HG03432 (cell line): ENCODE measurements around the gene MICALL2.

Experiments used
- ATAC-seq: cut with Tn5 transposase; IDR thresholded peaks from one replicate; pipeline ENCODE4 v1.9.1; 2021; ENCODE audit warnings: mild to moderate bottlenecking, moderate library complexity; ENCODE audit not compliant: unreplicated experiment

MICALL2 gene

GRCh38 chr7:1397491-1398327, 61.6 kb downstream of the MICALL2 start:
- no peak for ATAC-seq

DNA sequence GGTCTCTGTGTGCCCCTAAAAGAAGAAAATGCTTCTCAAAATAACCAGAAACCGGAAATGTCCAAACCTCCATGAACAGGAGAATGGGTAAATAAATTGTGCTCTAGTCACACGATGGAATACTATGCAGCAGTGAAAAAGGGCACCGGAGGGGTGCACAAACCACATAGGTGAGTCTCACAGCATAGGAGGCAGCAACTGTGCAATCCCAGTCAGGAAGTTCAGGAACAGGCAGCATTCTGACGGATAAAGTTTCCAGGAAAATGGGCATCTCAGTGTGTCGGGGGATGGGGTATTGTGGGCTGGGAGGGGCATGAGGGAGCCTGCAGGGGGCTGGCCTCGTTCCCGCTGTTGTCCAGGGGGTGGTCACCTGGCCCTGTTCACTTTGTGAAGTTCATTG, 63.1 kb downstream of the MICALL2 start:
- no peak for ATAC-seq

GRCh38 chr7:1395211-1396070, 63.8 kb downstream of the MICALL2 start:
- no peak for ATAC-seq

- no peak for ATAC-seq
Observed at GRCh38 chr7:1394371-1394770, 64.9 kb downstream of the MICALL2 start.

DNA sequence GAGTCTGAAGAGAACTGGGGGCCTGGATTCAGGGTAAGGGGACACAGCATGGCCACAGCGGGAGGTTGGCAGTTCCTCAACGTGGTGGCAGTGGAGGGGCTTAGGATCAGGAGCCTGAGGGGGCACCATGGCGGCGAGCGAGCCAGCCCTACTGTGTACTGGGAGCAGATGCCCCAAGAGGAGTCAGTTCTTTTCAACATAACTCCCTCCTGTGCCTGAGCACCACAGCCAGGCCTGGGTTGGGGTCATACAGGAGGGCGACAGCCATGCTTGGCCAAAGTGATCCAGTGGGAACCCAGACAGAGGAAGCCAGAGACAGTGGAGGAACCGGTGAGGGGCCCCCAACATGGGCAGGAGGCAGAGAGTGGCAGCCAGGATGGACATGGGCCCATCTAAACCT, 65.8 kb downstream of the MICALL2 start:
- ATAC-seq = no peak

DNA sequence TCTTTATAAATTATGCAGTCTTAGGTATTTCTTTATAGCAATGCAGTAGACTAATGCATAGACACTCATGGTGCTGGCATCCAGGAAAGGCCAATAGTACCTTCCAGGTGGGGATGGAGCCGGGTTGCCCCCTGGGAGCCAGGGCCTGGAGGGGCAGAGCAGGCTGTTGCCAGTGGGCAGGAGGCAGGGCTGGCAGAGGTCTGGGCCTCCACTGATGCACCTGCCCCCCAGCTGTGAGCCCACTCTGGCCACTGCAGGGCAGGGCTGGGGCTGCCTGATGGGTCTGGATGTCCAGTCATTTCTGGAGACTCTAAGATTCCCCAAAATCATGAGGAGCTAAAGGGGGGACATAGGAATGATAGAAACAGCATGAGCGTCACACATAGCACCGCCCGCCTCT, 66.7 kb downstream of the MICALL2 start:
- no peak for ATAC-seq

GRCh38 chr7:1391449-1391848, 67.8 kb downstream of the MICALL2 start:
- ATAC-seq = no peak

DNA sequence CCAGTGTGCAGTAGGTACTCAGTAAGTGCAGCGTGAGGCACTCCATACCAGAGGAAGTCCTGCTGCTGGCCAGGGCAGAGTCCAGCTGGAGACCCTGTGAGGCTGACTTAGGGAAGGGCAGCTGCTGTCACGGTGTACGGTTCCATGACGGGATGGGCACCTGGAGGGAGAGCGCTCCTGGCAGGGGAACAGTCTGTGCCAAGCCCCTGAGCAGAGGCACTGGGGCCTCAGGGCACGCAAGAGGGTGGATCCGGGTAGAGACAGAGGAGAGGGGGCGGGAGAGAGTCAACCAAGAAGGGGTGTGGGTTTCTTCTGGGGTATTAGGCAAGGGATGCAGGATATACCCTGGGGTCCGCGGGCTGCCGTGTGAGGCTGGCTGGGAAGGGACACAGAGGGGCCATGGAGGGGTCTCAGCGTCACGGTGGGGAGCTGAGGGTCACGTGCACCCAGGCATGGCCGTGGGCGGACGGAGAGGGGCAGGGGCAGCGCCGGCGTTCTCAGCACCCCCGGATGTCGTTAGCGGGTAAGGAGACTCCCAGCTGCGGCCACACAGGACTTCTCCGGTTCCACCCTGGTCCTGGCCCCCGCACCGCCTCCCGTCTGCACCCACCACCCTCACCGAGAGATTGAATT, 70.5 kb downstream of the MICALL2 start:
- no peak for ATAC-seq

DNA sequence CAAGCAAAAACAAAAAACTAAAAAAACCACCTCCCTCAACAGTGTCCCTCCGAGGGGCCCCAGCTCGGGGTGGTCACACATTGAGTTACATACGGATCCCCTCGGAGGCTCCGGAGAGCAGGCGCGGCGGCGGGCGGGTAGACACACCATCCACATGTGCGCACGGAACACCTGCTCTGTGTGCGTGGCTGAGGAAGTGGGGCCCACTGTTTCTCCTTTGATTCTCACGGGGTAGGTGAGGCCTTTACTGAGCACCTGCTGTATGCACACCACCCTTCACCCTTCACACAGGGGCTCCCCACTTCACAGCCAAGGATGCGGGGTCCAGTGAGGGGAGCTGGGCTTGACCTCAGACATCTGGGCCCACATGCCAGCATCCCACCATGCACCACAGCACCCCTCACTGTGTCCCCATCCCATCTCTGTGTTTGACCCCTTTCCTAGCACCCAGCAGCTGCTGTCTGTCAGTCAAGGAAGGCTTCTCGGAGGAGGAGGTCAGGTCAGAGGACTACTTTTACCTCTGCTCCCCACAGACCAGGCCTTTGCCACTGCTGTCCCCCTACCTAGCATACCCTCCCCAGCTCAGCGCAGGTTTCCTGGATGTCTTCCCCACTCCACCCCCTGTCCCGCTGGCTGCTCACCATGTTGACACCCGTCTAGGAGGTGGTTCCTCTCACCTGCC, 71.1 kb downstream of the MICALL2 start:
- ATAC-seq = no peak

DNA sequence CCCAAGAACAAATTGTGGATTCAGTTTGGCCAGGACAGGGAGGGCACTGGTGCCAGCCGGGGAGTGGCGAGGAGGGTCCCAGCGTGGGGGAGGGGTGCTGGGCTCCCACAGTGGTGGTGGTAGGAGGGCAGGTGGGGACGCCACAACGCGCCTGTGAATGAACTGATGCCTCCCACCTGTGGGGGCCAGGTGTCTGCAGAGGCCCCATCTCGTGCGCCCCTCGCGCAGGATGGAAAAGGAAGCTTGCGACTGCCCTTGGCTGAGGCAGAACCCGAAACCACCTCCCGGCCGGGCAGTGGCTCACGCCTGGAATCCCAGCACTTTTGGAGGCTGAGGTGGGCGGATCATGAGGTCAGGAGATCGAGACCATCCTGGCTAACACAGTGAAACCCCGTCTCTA, 72.0 kb downstream of the MICALL2 start:
- ATAC-seq = no peak

GRCh38 chr7:1386623-1387220, 72.5 kb downstream of the MICALL2 start:
- no peak for ATAC-seq

DNA sequence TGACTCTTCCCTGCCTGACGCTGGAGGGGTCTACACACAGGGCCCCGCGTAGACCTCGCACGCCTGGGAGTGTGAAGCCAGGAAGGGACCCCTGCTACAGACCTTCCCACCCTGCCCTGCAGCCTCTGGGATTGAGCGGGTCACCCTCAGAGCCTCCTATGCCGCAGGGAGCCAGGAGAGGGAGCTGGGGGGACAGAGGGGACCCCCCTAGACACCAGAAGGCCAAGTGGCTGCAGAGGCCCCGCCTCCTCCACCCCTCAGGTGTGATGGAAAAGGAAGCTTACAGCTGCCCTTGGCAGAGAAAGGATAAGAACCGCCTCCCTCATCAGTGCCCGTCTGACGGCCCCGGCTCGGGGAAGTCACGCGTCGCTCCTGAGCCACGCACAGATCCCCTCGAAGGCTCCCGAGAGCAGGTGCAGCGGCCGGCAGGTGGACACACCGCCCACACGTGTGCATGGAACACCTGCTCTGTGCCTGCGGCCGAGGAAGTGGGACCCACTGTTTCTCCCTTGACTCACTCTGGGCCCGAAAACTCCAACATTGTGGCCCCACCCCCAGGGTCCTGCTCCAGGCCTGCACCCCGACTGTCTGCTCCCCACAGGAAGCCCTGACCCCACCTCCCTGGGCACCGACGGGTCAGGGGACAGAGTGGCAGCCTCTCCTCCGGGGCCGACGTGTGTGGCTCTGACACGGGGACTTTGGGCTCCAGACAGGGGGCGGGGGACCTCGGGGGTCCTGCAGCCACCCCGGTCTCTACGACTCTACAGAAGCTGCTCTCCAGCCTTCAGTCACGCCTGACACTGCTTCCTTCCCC, 73.3 kb downstream of the MICALL2 start:
- no peak for ATAC-seq

GRCh38 chr7:1385086-1385808, 74.0 kb downstream of the MICALL2 start:
- no peak for ATAC-seq
